K562 (cell line): ENCODE measurements around the gene CTAGE1.
"Not testable (repeated sequence)": the region's sequence is repeated elsewhere in the genome, so short reads cannot be mapped to it uniquely, and the experiment has no call there.

Experiments
- ARID3A ChIP-seq: IDR thresholded peaks from 2 replicates; pipeline ENCODE4 v1.6.1; 2012; ENCODE audit warnings: low read depth, low read length, improper control_type of control experiment, borderline replicate concordance
- CHCHD3 ChIP-seq: fragments of 250-450 bp; sonication (Bioruptor Pico); IDR thresholded peaks from 2 replicates; pipeline ENCODE4 v2.1.2; 2022; ENCODE audit warnings: mild to moderate bottlenecking
- DPF2 ChIP-seq: fragments of 450-650 bp; IDR thresholded peaks from 2 replicates; pipeline ENCODE4 v1.6.1; 2016
- NFXL1 ChIP-seq: fragments of 450-650 bp; formaldehyde crosslinking; IDR thresholded peaks from 2 replicates; pipeline ENCODE4 v1.4.0; 2021; ENCODE audit warnings: mild to moderate bottlenecking
- RBBP5 ChIP-seq: fragments of 200-600 bp; sonication (generic); IDR thresholded peaks from 2 replicates; pipeline ENCODE4 v1.6.1; 2012; ENCODE audit warnings: borderline replicate concordance, mild to moderate bottlenecking, low read length, control low read depth, inconsistent platforms; ENCODE audit not compliant: insufficient read depth, poor library complexity, severe bottlenecking
- RBM39 ChIP-seq: fragments of 200-400 bp; formaldehyde crosslinking; optimal IDR thresholded peaks from 2 replicates; pipeline ENCODE3; 2018; ENCODE audit warnings: low read depth, low read length
- REST ChIP-seq, 2 experiments: fragments of 450-650 bp; formaldehyde crosslinking in 1 of 2; IDR thresholded peaks; 2 replicates each; pipeline versions ENCODE4 v1.4.0 to v1.6.1; 2014 to 2020; ENCODE audit warnings: mild to moderate bottlenecking in 2 of 2, borderline replicate concordance in 1 of 2, low read depth in 1 of 2
- SP1 ChIP-seq: sonication (generic); formaldehyde crosslinking; IDR thresholded peaks from 2 replicates; pipeline ENCODE4 v1.8.1; 2022; ENCODE audit warnings: mild to moderate bottlenecking, missing genetic modification reagents
- TAF1 ChIP-seq: IDR thresholded peaks from 2 replicates; pipeline ENCODE4 v1.6.1; 2011; ENCODE audit warnings: mild to moderate bottlenecking, low read length, moderate library complexity; ENCODE audit not compliant: insufficient read depth, control insufficient read depth, severe bottlenecking; ENCODE audit errors: extremely low read depth
- TEAD4 ChIP-seq, 2 experiments: sonication (generic) in 1 of 2; formaldehyde crosslinking in 1 of 2; IDR thresholded peaks; 2 replicates each; pipeline versions ENCODE4 v1.6.1 to v1.8.0; 2012 to 2022; ENCODE audit warnings: borderline replicate concordance in 1 of 2, inconsistent platforms in 1 of 2, low read length in 1 of 2, mild to moderate bottlenecking in 1 of 2, missing genetic modification reagents in 1 of 2
- ZNF280A ChIP-seq: fragments of 450-650 bp; IDR thresholded peaks from 2 replicates; pipeline ENCODE4 v1.6.1; 2018; ENCODE audit warnings: mild to moderate bottlenecking, low read depth; ENCODE audit not compliant: partially characterized antibody
- ZNF3 ChIP-seq: fragments of 250-450 bp; sonication (Bioruptor Pico); IDR thresholded peaks from 2 replicates; pipeline ENCODE4 v1.5.0; 2021; ENCODE audit warnings: mild to moderate bottlenecking, moderate library complexity
- TF ChIP-seq, protein P1 (sequence below), 3 experiments: IDR thresholded peaks in 2 of 3; conservative IDR thresholded peaks in 1 of 3; 2 replicates each; pipeline ENCODE4 v1.5.1; 2011 to 2012; ENCODE audit warnings: low read length in 3 of 3, mild to moderate bottlenecking in 3 of 3, control low read depth in 2 of 3, improper control_type of control experiment in 1 of 3, inconsistent platforms in 1 of 3, low read depth in 1 of 3, mixed read lengths in 1 of 3, moderate library complexity in 1 of 3; ENCODE audit not compliant: insufficient read depth in 2 of 3

DNA sequence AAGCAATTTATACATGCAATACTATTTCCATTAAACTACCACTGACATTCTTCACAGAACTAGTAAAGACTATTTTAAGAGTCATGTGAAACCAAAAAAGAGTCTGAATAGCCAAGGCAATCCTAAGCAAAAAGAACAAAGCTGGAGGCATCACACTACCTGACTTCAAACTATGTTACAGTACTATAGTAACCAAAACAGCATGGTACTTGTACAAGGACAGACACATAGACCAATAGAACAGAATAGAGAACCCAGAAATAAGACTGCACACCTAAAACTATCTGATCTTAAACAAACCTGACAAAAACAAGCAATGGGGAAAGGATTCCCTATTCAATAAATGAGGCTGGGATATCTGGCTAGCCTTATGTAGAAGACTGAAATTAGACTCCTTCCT, 32.0 kb upstream of the CTAGE1 start:
- not testable (repeated sequence) for TF ChIP-seq RBBP5; ZNF280A; TEAD4 (IDR thresholded peaks at IDR 0.05; ENCODE audit: low read length); TEAD4 (CRISPR knock-in tag; IDR thresholded peaks at IDR 0.05; ENCODE audit: borderline replicate concordance); ZNF3; REST (IDR thresholded peaks at IDR 0.05; ENCODE audit: borderline replicate concordance); REST (CRISPR knock-in tag; IDR thresholded peaks at IDR 0.05; ENCODE audit: low read depth); NFXL1 (CRISPR knock-in tag); TAF1; ARID3A; SP1; RBM39; DPF2; CHCHD3
- TF ChIP-seq, protein P1, sequence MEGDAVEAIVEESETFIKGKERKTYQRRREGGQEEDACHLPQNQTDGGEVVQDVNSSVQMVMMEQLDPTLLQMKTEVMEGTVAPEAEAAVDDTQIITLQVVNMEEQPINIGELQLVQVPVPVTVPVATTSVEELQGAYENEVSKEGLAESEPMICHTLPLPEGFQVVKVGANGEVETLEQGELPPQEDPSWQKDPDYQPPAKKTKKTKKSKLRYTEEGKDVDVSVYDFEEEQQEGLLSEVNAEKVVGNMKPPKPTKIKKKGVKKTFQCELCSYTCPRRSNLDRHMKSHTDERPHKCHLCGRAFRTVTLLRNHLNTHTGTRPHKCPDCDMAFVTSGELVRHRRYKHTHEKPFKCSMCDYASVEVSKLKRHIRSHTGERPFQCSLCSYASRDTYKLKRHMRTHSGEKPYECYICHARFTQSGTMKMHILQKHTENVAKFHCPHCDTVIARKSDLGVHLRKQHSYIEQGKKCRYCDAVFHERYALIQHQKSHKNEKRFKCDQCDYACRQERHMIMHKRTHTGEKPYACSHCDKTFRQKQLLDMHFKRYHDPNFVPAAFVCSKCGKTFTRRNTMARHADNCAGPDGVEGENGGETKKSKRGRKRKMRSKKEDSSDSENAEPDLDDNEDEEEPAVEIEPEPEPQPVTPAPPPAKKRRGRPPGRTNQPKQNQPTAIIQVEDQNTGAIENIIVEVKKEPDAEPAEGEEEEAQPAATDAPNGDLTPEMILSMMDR (IDR thresholded peaks at IDR 0.05 in 2 of 3, conservative IDR thresholded peaks at IDR 0.05 in 1 of 3; ENCODE audit: insufficient read depth in 2 of 3, low read depth in 1 of 3, low read length in 3 of 3), result not testable (repeated sequence)
